ENCODE results near the gene GCFC2. TPM values are rescaled to one million over a fixed set of nuclear protein-coding genes. Genes with fewer than 3 reads are reported as not detected.
"Not testable (repeated sequence)": the region's sequence is repeated elsewhere in the genome, so short reads cannot be mapped to it uniquely, and the experiment has no call there.

The GCFC2 gene
- total and polyA plus RNA-seq, 12 donors = 12.4 to 52.9 (median 24.1) TPM

GRCh38 chr2:75675908-75676307 is 34.8 kb downstream of the GCFC2 start:
- peaks cover 0 to 10% of the 10 kb centered on the region in 2 donors for H3K36me3 ChIP-seq (replicated peaks in 1 of 2)
- intact Hi-C loops (cut with DNase I) = no loop called here

GRCh38 chr2:75675423-75675822 is 35.3 kb downstream of the GCFC2 start:
- intact Hi-C loops (cut with DNase I); DNase-seq; H3K9me3 ChIP-seq (replicated peaks in 1 of 3); H3K27ac ChIP-seq; H3K4me3 ChIP-seq; H3K27me3 ChIP-seq; H3K4me1 ChIP-seq (replicated peaks in 1 of 2): not testable (repeated sequence)
- peaks cover 0 to 11% of the 10 kb centered on the region in 2 donors for H3K36me3 ChIP-seq (replicated peaks in 1 of 2)
- 89 to 96% (median 90%) methylated on average over 4 of the region's 4 CpGs for WGBS, 4 donors

More at GRCh38 chr2:75675908-75676307, 34.8 kb downstream of the GCFC2 start:
- no peak overlapping the region for H3K27ac ChIP-seq
- H3K27me3 ChIP-seq = no peaks in the 10 kb centered on the region
- H3K4me3 ChIP-seq = no peak overlapping the region
- no peak for DNase-seq
- 87 to 98% (median 94%) methylated on average over 3 of the region's 3 CpGs for WGBS, 4 donors
- no peaks in the 10 kb centered on the region for H3K4me1 ChIP-seq (replicated peaks in 1 of 2)
- no peaks in the 10 kb centered on the region for H3K9me3 ChIP-seq (replicated peaks in 1 of 3)
- no peak for TF ChIP-seq CTCF (IDR thresholded peaks at IDR 0.05)
- TF ChIP-seq POLR2A (IDR thresholded peaks at IDR 0.05) = no peak

- H3K27ac ChIP-seq = no peak overlapping the region
- intact Hi-C loops (cut with DNase I) = no loop called here
- DNase-seq = no peak
- 88 to 93% (median 91%) methylated on average over 2 of the region's 2 CpGs for WGBS, 4 donors
- no peaks in the 10 kb centered on the region for H3K9me3 ChIP-seq (replicated peaks in 1 of 3)
- no peak overlapping the region for H3K4me3 ChIP-seq
- TF ChIP-seq POLR2A (IDR thresholded peaks at IDR 0.05) = no peak
- no peak for TF ChIP-seq CTCF (IDR thresholded peaks at IDR 0.05)
- no peaks in the 10 kb centered on the region for H3K27me3 ChIP-seq
- H3K36me3 ChIP-seq (replicated peaks in 1 of 2) = peaks cover 0 to 27% of the 10 kb centered on the region in 2 donors
- H3K4me1 ChIP-seq (replicated peaks in 1 of 2) = no peaks in the 10 kb centered on the region
Measured at GRCh38 chr2:75667884-75668283, 42.8 kb downstream of the GCFC2 start.

- Histone ChIP-seq H3K27ac (no peak overlapping the region), H3K27me3 (no peaks in the 10 kb centered on the region), H3K36me3 (replicated peaks in 1 of 2) (peaks cover 0 to 22% of the 10 kb centered on the region in 2 donors), H3K4me1 (replicated peaks in 1 of 2) (no peaks in the 10 kb centered on the region), H3K9me3 (replicated peaks in 1 of 3) (no peaks in the 10 kb centered on the region), H3K4me3 (no peak overlapping the region)
- TF ChIP-seq CTCF (IDR thresholded peaks at IDR 0.05) (no peak), POLR2A (IDR thresholded peaks at IDR 0.05) (no peak)
- intact Hi-C loops (cut with DNase I) = no loop called here
- DNase-seq = no peak
- 86 to 96% (median 94%) methylated on average over 6 of the region's 6 CpGs for WGBS, 4 donors
Measured at GRCh38 chr2:75666911-75667310, 43.8 kb downstream of the GCFC2 start.

- Histone ChIP-seq H3K27ac (no peak overlapping the region), H3K36me3 (replicated peaks in 1 of 2) (peaks cover 0 to 39% of the 10 kb centered on the region in 2 donors), H3K27me3 (no peaks in the 10 kb centered on the region), H3K4me1 (replicated peaks in 1 of 2) (no peaks in the 10 kb centered on the region), H3K4me3 (no peak overlapping the region), H3K9me3 (replicated peaks in 1 of 3) (peaks cover 0 to 4% (median 0%) of the 10 kb centered on the region in 3 donors)
- DNase-seq = no peak
- intact Hi-C loops (cut with DNase I) = no loop called here
- no peak for TF ChIP-seq POLR2A (IDR thresholded peaks at IDR 0.05)
- no peak for TF ChIP-seq CTCF (IDR thresholded peaks at IDR 0.05)
Measured at GRCh38 chr2:75657798-75658197, 52.9 kb downstream of the GCFC2 start.
